HG02798 (cell line): ENCODE data around the gene KCTD5.
A peak's percentile ranks its signal among the peaks of the same experiment; 100 is the strongest.
"Not testable (repeated sequence)": the region's sequence is repeated elsewhere in the genome, so short reads cannot be mapped to it uniquely, and the experiment has no call there.

ENCODE experiments used
- ATAC-seq: cut with Tn5 transposase; IDR thresholded peaks from one replicate; pipeline ENCODE4 v1.9.1; 2021; ENCODE audit warnings: mild to moderate bottlenecking; ENCODE audit not compliant: unreplicated experiment, poor library complexity

Gene KCTD5

GRCh38 chr16:2720064-2720457 lies 37.7 kb downstream of the KCTD5 start, which contains the start of gene PRSS27:
PRSS27 (minus strand) TSS chr16:2720224; CDS start chr16:2720160, 64 bp downstream.
- no peak for ATAC-seq

DNA sequence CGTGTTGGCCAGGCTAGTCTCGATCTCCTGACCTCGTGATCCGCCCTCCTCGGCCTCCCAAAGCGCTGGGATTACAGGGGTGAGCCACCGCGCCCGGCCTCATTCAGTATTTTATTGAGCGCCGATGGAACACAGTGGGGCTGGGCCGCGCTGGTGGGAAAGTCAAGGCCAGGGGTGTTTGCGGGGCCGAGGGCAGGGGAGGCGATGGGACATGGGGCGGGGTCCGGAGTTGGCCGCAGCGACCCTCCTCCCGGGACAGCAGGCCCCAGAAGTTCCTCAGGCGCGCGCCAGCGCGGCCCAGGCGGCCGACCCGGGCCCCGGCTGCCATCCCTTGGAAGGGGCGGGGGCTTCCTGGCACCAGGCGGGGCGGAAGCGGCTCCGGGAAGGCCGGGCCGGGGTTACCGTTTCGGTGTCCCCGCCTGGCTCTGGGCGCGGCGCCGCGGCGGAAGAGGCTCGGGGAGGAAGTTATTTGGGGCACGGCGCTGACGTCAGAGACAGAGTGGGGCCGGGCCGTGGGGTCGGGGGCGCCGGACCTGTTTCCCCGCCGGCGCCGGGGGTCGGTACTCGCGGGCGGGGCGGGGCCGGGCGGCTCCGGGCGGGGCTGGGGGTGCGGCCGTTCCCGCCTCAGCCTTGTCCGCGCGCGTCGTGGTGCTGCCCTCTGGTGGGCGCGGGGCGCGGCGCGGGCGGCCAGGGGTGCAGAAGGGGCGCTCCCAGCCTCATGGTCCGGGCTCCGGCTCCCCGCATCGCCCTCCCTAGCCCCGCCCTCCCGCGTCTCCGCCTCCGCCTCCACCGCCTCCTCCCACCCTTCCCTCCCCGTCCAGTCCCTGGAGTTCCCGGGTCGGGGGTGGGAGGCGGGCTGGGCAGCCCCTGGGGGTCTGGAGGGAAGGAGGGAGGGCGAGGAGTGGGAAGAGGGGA lies 38.7 kb downstream of the KCTD5 start:
- ATAC-seq = peak; percentile 84

GRCh38 chr16:2721634-2722173 lies 39.4 kb downstream of the KCTD5 start:
- ATAC-seq = not testable (repeated sequence)

- no peak for ATAC-seq
Measured at GRCh38 chr16:2724088-2724676, 41.9 kb downstream of the KCTD5 start.

DNA sequence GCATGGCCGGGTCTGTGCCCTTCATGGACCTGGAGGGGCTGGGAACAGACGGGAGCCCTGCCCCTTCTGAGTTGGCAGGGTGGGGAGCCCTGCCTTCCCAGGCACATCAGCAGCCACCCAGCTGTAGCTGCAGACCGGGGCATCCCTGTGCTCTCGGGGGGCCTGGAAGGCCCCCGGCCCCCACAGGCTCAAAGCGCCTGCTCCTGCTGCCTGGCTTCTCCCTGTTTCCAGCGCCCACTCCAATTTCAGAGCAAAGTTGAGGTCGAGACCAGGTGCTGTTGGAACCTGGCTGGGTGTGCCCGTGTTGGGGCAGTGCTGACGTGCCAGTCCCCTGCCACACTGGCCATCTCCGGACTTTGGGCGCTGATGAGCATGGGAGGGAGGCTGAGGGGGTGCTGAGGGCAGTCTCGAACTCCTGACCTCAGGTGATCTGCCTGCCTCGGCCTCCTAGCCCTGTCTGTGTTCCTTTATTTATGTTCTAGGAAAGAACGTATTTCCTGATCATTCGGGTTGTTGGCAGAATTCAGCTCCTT lies 42.6 kb downstream of the KCTD5 start:
- no peak for ATAC-seq

DNA sequence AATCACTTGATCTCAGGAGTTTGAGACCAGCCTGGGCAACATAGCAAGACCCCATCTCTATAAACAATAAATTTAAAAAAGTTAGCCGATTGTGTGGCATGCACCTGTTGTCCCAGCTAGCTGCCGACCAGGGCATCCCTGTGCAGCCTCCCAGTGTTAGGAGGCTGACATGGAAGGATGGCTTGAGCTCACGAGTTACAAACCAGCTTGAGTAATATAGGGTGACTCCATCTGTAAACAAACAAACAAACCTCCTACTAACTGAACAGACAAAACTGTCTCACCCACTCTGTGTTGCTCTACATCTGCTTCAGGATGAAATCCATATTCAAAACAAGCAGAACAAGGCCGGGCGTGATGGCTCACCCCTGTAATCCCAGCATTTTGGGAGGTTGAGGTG lies 44.6 kb downstream of the KCTD5 start:
- no peak for ATAC-seq

DNA sequence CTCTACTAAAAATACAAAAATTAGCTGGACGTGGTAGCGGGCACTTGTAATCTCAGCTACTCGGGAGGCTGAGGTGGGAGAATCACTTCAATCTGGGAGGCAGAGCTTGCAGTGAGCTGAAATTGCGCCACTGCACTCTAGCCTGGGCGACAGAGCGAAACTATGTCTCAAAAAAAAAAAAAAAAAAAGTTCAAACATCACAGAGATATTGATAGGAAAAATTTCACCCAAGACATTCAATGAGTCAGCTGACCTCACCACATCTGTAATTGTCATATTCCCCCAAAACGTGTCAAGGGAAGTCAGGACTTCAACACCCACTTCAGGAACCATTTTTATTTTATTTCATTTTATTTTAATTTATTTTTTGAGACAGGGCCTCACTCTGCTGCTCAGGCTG lies 45.7 kb downstream of the KCTD5 start:
- no peak for ATAC-seq

- no peak for ATAC-seq
Measured at GRCh38 chr16:2734844-2735515, 52.7 kb downstream of the KCTD5 start.

GRCh38 chr16:2736476-2737237 lies 54.3 kb downstream of the KCTD5 start:
- no peak for ATAC-seq

GRCh38 chr16:2737238-2737605 lies 54.9 kb downstream of the KCTD5 start:
- no peak for ATAC-seq

DNA sequence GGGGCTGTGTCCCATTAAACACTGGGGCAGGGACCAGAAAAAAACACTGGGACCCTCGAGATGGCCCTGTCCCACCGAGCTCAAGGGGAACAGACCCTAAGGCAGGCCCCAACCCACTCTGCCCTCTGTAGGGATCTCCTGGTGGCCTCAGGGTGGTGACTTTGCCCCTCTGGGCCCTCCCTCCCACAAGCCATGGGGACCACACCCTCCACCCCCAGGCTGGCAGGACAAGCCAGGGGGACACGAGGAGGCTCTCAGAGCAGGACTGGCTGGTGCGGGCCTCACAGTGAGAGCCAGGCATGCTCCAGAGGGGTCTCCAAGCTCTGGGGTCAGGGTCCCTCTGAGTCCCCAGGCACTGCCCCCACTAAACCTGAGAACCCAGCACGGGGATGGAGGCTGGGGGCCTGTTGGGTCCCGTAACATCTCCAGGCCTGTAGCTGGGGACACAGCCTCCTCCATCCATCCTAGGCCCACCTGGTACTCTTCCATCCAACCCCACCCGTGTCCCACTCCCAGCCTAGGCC lies 55.6 kb downstream of the KCTD5 start:
- ATAC-seq = no peak

- ATAC-seq = no peak
Measured at GRCh38 chr16:2738615-2739014, 56.3 kb downstream of the KCTD5 start.

DNA sequence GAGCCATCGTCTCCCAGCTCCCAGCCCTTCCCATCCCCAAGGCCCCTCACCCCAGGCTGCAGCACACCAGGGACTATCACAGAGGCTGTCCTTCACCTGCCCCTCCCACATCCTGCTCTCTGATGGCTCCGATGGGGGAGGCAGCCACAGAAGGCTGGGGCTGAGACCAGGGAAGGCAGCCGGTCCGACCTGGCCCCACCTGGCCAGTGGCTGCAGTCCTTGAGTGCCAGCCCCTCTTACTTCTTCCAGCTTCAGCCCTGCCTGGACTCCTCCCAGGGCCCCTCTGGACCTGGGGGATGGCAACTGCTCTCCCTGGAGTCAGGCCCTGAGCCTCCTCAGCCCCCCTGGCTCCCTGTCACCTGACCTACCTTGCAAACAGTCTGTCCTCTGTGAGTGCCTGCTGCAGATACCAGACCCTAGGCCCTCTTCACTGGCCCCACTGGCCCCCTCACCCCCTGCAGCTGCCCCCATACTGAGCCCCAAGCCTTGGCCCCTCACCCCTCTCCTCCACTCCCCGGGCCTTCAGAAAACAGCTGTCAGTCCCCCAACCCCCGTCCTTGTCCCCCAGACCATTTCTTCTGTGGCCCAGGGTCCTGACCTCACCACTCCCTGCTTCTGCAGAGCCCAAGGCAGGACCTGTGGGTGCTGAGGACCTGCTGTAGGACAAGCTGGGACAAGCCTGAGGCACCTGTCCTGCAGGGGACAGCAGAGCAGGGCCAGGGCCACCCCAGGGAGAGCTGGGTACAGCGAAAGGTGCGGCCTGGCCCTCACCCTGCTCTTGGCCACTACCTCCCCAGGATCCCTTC lies 57.5 kb downstream of the KCTD5 start:
- no peak for ATAC-seq

GRCh38 chr16:2740476-2740875 lies 58.2 kb downstream of the KCTD5 start:
- no peak for ATAC-seq

GRCh38 chr16:2741168-2741567 lies 58.8 kb downstream of the KCTD5 start:
- no peak for ATAC-seq

DNA sequence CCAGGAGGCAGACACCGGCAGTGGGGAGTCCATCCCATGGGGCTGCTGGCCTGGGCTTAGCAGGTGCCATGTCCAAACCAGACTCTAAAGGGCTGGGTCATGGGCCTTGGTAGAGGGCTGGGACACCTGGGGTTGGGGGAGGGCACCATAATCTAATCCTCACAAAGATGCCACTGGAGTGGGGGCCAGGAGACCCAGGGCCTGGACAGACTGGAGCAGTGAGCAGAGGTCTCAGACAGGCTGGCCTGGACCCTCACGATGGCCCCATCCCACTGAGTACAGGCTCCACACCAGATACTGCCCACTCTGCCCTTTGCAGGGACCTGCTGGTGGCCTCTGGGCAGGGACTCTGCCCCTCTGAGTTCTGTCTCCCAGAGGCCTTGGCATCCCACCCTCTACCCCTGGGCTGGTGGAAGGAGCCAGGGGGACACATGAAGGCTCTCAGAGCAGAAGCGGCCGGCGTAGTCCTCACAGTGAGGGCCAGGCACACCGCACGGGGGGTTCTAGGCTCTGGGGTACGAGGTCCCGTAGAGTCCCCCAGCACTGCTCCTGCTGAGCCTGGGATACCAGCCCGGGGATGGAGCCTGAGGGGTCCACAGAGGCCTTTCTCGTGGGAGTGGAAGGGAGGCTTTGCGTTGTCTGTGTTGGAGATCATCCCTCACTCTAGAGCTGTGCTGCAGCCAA lies 60.1 kb downstream of the KCTD5 start:
- ATAC-seq = no peak

- no peak for ATAC-seq
Measured at GRCh38 chr16:2743007-2743810, 60.9 kb downstream of the KCTD5 start.

- ATAC-seq = no peak
Measured at GRCh38 chr16:2744711-2745110, 62.4 kb downstream of the KCTD5 start.
